Gastrocnemius medialis (tissue), 4 donors: ENCODE results near the gene NCEH1. TPM values are rescaled to one million over a fixed set of nuclear protein-coding genes. Genes with fewer than 3 reads are reported as not detected.

ENCODE experiments used
- ATAC-seq, 2 donors: fragments of 150-250 bp; one replicate each; pipeline ENCODE4 v1.9.1; 2016
- DNase-seq, 2 donors: peaks; one replicate each; pipeline ENCODE4 v3.0.0-alpha.2; 2019
- H3K27ac ChIP-seq, 4 donors: fragments of 200-600 bp; sonication (generic); 1 replicate in 1 of 4; 2 replicates in 3 of 4; pipeline ENCODE4 v1.5.1; 2016 to 2018; ENCODE audit warnings: mild to moderate bottlenecking in 2 of 4, moderate library complexity in 1 of 4
- H3K27me3 ChIP-seq, 3 donors: fragments of 200-600 bp; sonication (generic) in 2 of 3; 1 replicate in 1 of 3; 2 replicates in 2 of 3; pipeline versions ENCODE4 v1.5.1 to v1.6.0; 2016 to 2019; ENCODE audit warnings: mild to moderate bottlenecking in 1 of 3, moderate library complexity in 1 of 3
- H3K36me3 ChIP-seq, 2 donors: fragments of 200-600 bp; sonication (generic) in 1 of 2; one replicate each; pipeline ENCODE4 v1.5.1; 2017 to 2018
- H3K4me1 ChIP-seq, 2 donors: fragments of 200-600 bp; sonication (generic) in 1 of 2; one replicate each; pipeline ENCODE4 v1.5.1; 2016 to 2017; ENCODE audit warnings: mild to moderate bottlenecking in 2 of 2
- H3K4me3 ChIP-seq, 4 donors: fragments of 200-600 bp; sonication (generic) in 3 of 4; 1 replicate in 1 of 4; 2 replicates in 3 of 4; pipeline ENCODE4 v1.5.1; 2016 to 2019; ENCODE audit warnings: mild to moderate bottlenecking in 2 of 4
- H3K9me3 ChIP-seq, 3 donors: fragments of 200-600 bp; sonication (generic) in 2 of 3; 1 replicate in 1 of 3; 2 replicates in 2 of 3; pipeline ENCODE4 v1.5.1; 2016 to 2019
- POLR2A ChIP-seq, 2 donors: fragments of 450-650 bp; IDR thresholded peaks; one replicate each; pipeline ENCODE4 v1.6.1; 2017; ENCODE audit warnings: antibody characterized with exemption in 2 of 2, mild to moderate bottlenecking in 2 of 2, moderate library complexity in 2 of 2
- in situ Hi-C, 4 donors: fragments of 200-750 bp; cut with MboI; loops; one replicate each; pipeline versions ENCODE4 v1.15.0 to v1.8.0; 2017; ENCODE audit warnings: low sequenced_read_pairs in 4 of 4
- intact Hi-C: fragments of 100-400 bp; cut with DNase I; formaldehyde crosslinking; loops from one replicate; pipeline ENCODE4 v1.15.1; 2023; ENCODE audit warnings: low total_unique reads
- total RNA-seq, 4 donors: library from RNA; depleted of rRNA; stranded (reverse); fragments of >200 nt; gene quantifications; one replicate each; pipeline versions ENCODE4 v1.1.0 to v1.2.3, GENCODE V29; 2016
- TF ChIP-seq, protein P1 (sequence below), 5 experiments: fragments of 450-650 bp in 3 of 5; fragments of 200-600 bp in 2 of 5; sonication (generic) in 2 of 5; IDR thresholded peaks in 4 of 5; conservative IDR thresholded peaks in 1 of 5; 1 replicate in 4 of 5; 2 replicates in 1 of 5; pipeline ENCODE4 v1.5.1; 2016 to 2019; ENCODE audit warnings: antibody characterized with exemption in 5 of 5, mild to moderate bottlenecking in 3 of 5, moderate library complexity in 3 of 5

NCEH1 gene
- total RNA-seq, 4 donors from 2014 or later, result 7.0 to 19.8 (median 8.2) TPM

- ATAC-seq (no peak), DNase-seq (no peak)
- Histone ChIP-seq H3K27ac (no peak overlapping the region), H3K9me3 (no peaks in the 10 kb centered on the region), H3K27me3 (no peaks in the 10 kb centered on the region), H3K36me3 (no peaks in the 10 kb centered on the region), H3K4me3 (no peak overlapping the region), H3K4me1 (peaks cover 0 to 6% of the 10 kb centered on the region in 2 donors)
- intact Hi-C loops (no loop called here), in situ Hi-C loops (no loop called here)
- no peak for TF ChIP-seq POLR2A (IDR thresholded peaks at IDR 0.05)
- TF ChIP-seq, protein P1, sequence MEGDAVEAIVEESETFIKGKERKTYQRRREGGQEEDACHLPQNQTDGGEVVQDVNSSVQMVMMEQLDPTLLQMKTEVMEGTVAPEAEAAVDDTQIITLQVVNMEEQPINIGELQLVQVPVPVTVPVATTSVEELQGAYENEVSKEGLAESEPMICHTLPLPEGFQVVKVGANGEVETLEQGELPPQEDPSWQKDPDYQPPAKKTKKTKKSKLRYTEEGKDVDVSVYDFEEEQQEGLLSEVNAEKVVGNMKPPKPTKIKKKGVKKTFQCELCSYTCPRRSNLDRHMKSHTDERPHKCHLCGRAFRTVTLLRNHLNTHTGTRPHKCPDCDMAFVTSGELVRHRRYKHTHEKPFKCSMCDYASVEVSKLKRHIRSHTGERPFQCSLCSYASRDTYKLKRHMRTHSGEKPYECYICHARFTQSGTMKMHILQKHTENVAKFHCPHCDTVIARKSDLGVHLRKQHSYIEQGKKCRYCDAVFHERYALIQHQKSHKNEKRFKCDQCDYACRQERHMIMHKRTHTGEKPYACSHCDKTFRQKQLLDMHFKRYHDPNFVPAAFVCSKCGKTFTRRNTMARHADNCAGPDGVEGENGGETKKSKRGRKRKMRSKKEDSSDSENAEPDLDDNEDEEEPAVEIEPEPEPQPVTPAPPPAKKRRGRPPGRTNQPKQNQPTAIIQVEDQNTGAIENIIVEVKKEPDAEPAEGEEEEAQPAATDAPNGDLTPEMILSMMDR (IDR thresholded peaks at IDR 0.05 in 4 of 5, conservative IDR thresholded peaks at IDR 0.05 in 1 of 5), result no peak
Observed at GRCh38 chr3:172617013-172617706, 93.7 kb downstream of the NCEH1 start.

- no peak for DNase-seq
- peaks cover 0 to 6% of the 10 kb centered on the region in 2 donors for H3K4me1 ChIP-seq
- ATAC-seq, result no peak
- no peaks in the 10 kb centered on the region for H3K36me3 ChIP-seq
- in situ Hi-C loops, result no loop called here
- no peak overlapping the region for H3K4me3 ChIP-seq
- H3K27me3 ChIP-seq, result no peaks in the 10 kb centered on the region
- no peak for TF ChIP-seq POLR2A (IDR thresholded peaks at IDR 0.05)
- TF ChIP-seq, protein P1 (IDR thresholded peaks at IDR 0.05 in 4 of 5, conservative IDR thresholded peaks at IDR 0.05 in 1 of 5), result no peak
- no peak overlapping the region for H3K27ac ChIP-seq
- no peaks in the 10 kb centered on the region for H3K9me3 ChIP-seq
- intact Hi-C loops, result no loop called here
Observed at GRCh38 chr3:172616031-172616461, 94.8 kb downstream of the NCEH1 start.

DNA sequence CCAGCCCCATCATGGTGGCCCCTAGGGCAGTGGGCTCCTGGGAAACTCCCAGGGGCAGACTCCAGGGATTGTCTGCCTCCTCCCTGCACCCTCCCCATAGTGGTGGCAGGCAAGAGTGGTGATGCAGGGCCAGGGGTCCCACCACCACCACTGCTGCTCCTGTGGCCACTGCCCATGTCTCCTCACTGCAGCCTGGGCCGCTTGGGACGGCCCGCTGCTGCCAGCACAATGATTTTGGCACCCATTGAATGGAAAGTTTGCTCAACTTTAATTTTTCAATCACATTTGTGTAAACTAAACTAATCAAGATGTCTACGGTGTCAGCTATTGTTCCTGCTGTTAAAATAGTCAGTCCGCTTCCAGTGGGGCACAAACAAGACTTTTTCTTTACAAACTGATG lies 95.6 kb downstream of the NCEH1 start:
- TF ChIP-seq POLR2A (IDR thresholded peaks at IDR 0.05), result no peak
- TF ChIP-seq, protein P1 (IDR thresholded peaks at IDR 0.05 in 4 of 5, conservative IDR thresholded peaks at IDR 0.05 in 1 of 5), result no peak
- intact Hi-C loops, result no loop called here
- no peak for ATAC-seq
- DNase-seq, result no peak
- peaks cover 0 to 6% of the 10 kb centered on the region in 2 donors for H3K4me1 ChIP-seq
- H3K27me3 ChIP-seq, result no peaks in the 10 kb centered on the region
- no peak overlapping the region for H3K4me3 ChIP-seq
- H3K9me3 ChIP-seq, result no peaks in the 10 kb centered on the region
- no peak overlapping the region for H3K27ac ChIP-seq
- H3K36me3 ChIP-seq, result no peaks in the 10 kb centered on the region
- in situ Hi-C loops, result no loop called here

DNA sequence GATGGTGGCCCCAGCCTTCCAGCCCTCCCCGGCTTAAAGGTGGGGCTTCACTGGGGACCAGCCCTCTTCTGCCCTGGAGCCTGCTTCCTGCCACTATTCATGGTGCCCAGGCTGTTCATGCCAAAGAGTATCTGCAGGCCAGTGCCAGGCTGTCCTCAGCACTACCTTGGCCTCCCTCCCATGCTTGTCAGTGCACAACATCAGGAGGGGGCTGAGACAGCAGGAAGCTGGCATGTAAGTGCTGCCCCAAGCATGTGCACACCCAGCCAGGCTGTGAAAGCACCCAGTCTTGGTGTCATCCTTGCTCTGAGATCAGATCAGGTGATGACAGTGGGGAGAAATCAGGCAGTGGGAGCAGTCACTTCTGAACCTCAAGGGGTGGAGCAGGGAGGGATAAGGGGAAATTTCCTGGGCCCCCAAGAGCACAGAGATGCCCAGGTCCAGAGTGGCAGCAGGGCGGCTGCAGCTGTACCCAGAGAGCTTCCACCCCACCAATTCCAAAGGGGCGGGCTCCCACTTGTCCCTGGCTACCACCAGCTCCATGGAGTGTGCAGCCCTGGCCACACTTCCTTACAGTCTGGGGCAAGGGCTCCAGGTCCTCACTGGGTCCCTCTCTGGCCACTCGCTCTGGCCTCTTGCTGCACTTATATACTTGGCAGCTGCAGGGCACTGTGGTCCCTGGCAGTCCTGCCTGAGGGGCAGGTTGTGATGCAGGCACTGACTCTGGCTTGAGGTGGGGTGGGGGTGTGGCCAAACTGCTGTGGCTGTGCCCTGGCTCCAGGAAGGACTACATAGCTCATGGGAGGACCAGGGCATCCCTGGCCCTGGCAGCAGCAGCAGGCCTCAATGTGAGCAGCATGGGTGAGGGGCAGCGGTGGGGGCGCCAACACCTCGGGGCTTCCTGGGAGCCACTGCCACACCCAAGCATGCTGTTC lies 96.3 kb downstream of the NCEH1 start:
- Histone ChIP-seq H3K4me1 (peaks cover 0 to 6% of the 10 kb centered on the region in 2 donors), H3K9me3 (no peaks in the 10 kb centered on the region), H3K36me3 (no peaks in the 10 kb centered on the region), H3K4me3 (no peak overlapping the region), H3K27ac (no peak overlapping the region), H3K27me3 (no peaks in the 10 kb centered on the region)
- in situ Hi-C loops (no loop called here), intact Hi-C loops (no loop called here)
- no peak for ATAC-seq
- DNase-seq, result no peak
- TF ChIP-seq POLR2A (IDR thresholded peaks at IDR 0.05), result no peak

- H3K27me3 ChIP-seq, result no peaks in the 10 kb centered on the region
- peaks cover 0 to 6% of the 10 kb centered on the region in 2 donors for H3K4me1 ChIP-seq
- no peak overlapping the region for H3K27ac ChIP-seq
- H3K36me3 ChIP-seq, result no peaks in the 10 kb centered on the region
- in situ Hi-C loops (no loop called here), intact Hi-C loops (no loop called here)
- TF ChIP-seq POLR2A (IDR thresholded peaks at IDR 0.05), result no peak
- TF ChIP-seq, protein P1 (IDR thresholded peaks at IDR 0.05 in 4 of 5, conservative IDR thresholded peaks at IDR 0.05 in 1 of 5), result no peak
- H3K9me3 ChIP-seq, result no peaks in the 10 kb centered on the region
- DNase-seq (no peak), ATAC-seq (no peak)
- H3K4me3 ChIP-seq, result no peak overlapping the region
Observed at GRCh38 chr3:172613845-172614244, 97.0 kb downstream of the NCEH1 start.
